Suprapubic skin (tissue), 4 donors: ENCODE data around the gene COX4I1. TPM values are rescaled to one million over a fixed set of nuclear protein-coding genes. Genes with fewer than 3 reads are reported as not detected.
A peak's percentile ranks its signal among the peaks of the same experiment; 100 is the strongest.

Experiments
- DNase-seq, 2 donors: peaks; one replicate each; pipeline ENCODE4 v3.0.0-alpha.2; 2019; ENCODE audit warnings: low spot score in 2 of 2
- H3K27ac ChIP-seq: fragments of 200-600 bp; sonication (generic); one replicate; pipeline ENCODE4 v1.5.1; 2019
- H3K27me3 ChIP-seq: fragments of 200-600 bp; sonication (generic); one replicate; pipeline ENCODE4 v1.5.1; 2019
- H3K36me3 ChIP-seq: fragments of 200-600 bp; sonication (generic); one replicate; pipeline ENCODE4 v1.5.1; 2019
- H3K4me1 ChIP-seq: fragments of 200-600 bp; sonication (generic); one replicate; pipeline ENCODE4 v1.5.1; 2019
- H3K4me3 ChIP-seq: fragments of 200-600 bp; sonication (generic); one replicate; pipeline ENCODE4 v1.5.1; 2019; ENCODE audit warnings: mild to moderate bottlenecking
- H3K9me3 ChIP-seq: fragments of 200-600 bp; sonication (generic); one replicate; pipeline ENCODE4 v1.5.1; 2019
- CTCF ChIP-seq, 2 donors: fragments of 200-600 bp in 1 of 2; fragments of 450-650 bp in 1 of 2; sonication (generic) in 1 of 2; IDR thresholded peaks; one replicate each; pipeline ENCODE4 v1.5.1; 2016 to 2019; ENCODE audit warnings: antibody characterized with exemption in 2 of 2, mild to moderate bottlenecking in 1 of 2, moderate library complexity in 1 of 2
- EP300 ChIP-seq: sonication (generic); formaldehyde crosslinking; IDR thresholded peaks from one replicate; pipeline ENCODE4 v1.6.1; 2017; ENCODE audit warnings: antibody characterized with exemption
- POLR2A ChIP-seq, 2 donors: fragments of 450-650 bp; IDR thresholded peaks; one replicate each; pipeline ENCODE4 v1.6.1; 2017; ENCODE audit warnings: antibody characterized with exemption in 2 of 2, mild to moderate bottlenecking in 2 of 2, moderate library complexity in 2 of 2
- POLR2AphosphoS5 ChIP-seq, 3 donors: sonication (generic); formaldehyde crosslinking; IDR thresholded peaks; one replicate each; pipeline ENCODE4 v1.6.1; 2017; ENCODE audit warnings: antibody characterized with exemption in 3 of 3
- WGBS: methylation state at CpG from one replicate; pipeline ENCODE4 v1.1.5; 2018; 5-methylcytosine and 5-hydroxymethylcytosine counted together
- total RNA-seq, 4 donors: library from RNA; depleted of rRNA; stranded (reverse); fragments of >200 nt; gene quantifications; one replicate each; pipeline ENCODE4 v1.1.0, GENCODE V29; 2016

COX4I1 gene
- total RNA-seq, 4 donors from 2014 or later: 369 to 505 (median 459) TPM

GRCh38 chr16:85798283-85798776 lies 1.2 kb upstream of the COX4I1 start:
- DNase-seq: no peak
- no peak for TF ChIP-seq CTCF (IDR thresholded peaks at IDR 0.05)
- TF ChIP-seq EP300: no peak
- no peak for TF ChIP-seq POLR2AphosphoS5 (IDR thresholded peaks at IDR 0.05)
- TF ChIP-seq POLR2A (IDR thresholded peaks at IDR 0.05): no peak
- peaks cover 43% of the 10 kb centered on the region for H3K36me3 ChIP-seq
- H3K4me3 ChIP-seq: peak overlapping the region; percentile 100
- H3K27me3 ChIP-seq: no peaks in the 10 kb centered on the region
- 38% methylated on average over 15 of the region's 17 CpGs for WGBS
- no peak overlapping the region for H3K27ac ChIP-seq
- H3K4me1 ChIP-seq: peaks cover 25% of the 10 kb centered on the region
- no peaks in the 10 kb centered on the region for H3K9me3 ChIP-seq

GRCh38 chr16:85798901-85799496 lies 496 bp upstream of the COX4I1 start:
- 2% methylated on average over 13 of the region's 51 CpGs for WGBS
- no peaks in the 10 kb centered on the region for H3K9me3 ChIP-seq
- H3K4me1 ChIP-seq: peaks cover 25% of the 10 kb centered on the region
- peaks cover 50% of the 10 kb centered on the region for H3K36me3 ChIP-seq
- H3K27ac ChIP-seq: peak overlapping the region; percentile 93
- peak in 1 of 2 donors; percentile 71 for DNase-seq
- TF ChIP-seq POLR2AphosphoS5 (IDR thresholded peaks at IDR 0.05) (no peak), POLR2A (IDR thresholded peaks at IDR 0.05) (no peak), CTCF (IDR thresholded peaks at IDR 0.05) (no peak), EP300 (no peak)
- H3K27me3 ChIP-seq: no peaks in the 10 kb centered on the region
- peak overlapping the region; percentile 100 for H3K4me3 ChIP-seq

- 8% methylated on average over 9 of the region's 9 CpGs for WGBS
- Histone ChIP-seq H3K4me3 (peak overlapping the region; percentile 100), H3K36me3 (peaks cover 52% of the 10 kb centered on the region), H3K4me1 (peaks cover 25% of the 10 kb centered on the region), H3K27ac (peak overlapping the region; percentile 93), H3K27me3 (no peaks in the 10 kb centered on the region), H3K9me3 (no peaks in the 10 kb centered on the region)
- DNase-seq: no peak
- TF ChIP-seq CTCF (IDR thresholded peaks at IDR 0.05) (no peak), EP300 (no peak), POLR2AphosphoS5 (IDR thresholded peaks at IDR 0.05) (no peak), POLR2A (IDR thresholded peaks at IDR 0.05) (no peak)
Measured at GRCh38 chr16:85800321-85800669, 800 bp downstream of the COX4I1 start.

GRCh38 chr16:85803570-85803969 lies 4.1 kb downstream of the COX4I1 start:
- DNase-seq: no peak
- no peak for TF ChIP-seq POLR2AphosphoS5 (IDR thresholded peaks at IDR 0.05)
- no peak for TF ChIP-seq CTCF (IDR thresholded peaks at IDR 0.05)
- no peak for TF ChIP-seq EP300
- no peak for TF ChIP-seq POLR2A (IDR thresholded peaks at IDR 0.05)
- H3K4me3 ChIP-seq: no peak overlapping the region
- H3K4me1 ChIP-seq: peaks cover 13% of the 10 kb centered on the region
- H3K27ac ChIP-seq: no peak overlapping the region
- no peaks in the 10 kb centered on the region for H3K27me3 ChIP-seq
- 75% methylated on average over 13 of the region's 14 CpGs for WGBS
- no peaks in the 10 kb centered on the region for H3K9me3 ChIP-seq
- H3K36me3 ChIP-seq: peaks cover 60% of the 10 kb centered on the region

GRCh38 chr16:85805442-85806045 lies 6.0 kb downstream of the COX4I1 start:
- Histone ChIP-seq H3K4me3 (no peak overlapping the region), H3K36me3 (peaks cover 60% of the 10 kb centered on the region), H3K27me3 (peaks cover 4% of the 10 kb centered on the region), H3K9me3 (no peaks in the 10 kb centered on the region), H3K4me1 (peaks cover 6% of the 10 kb centered on the region), H3K27ac (no peak overlapping the region)
- DNase-seq: no peak
- WGBS: 87% methylated on average over 17 of the region's 18 CpGs
- no peak for TF ChIP-seq POLR2AphosphoS5 (IDR thresholded peaks at IDR 0.05)
- TF ChIP-seq EP300: no peak
- TF ChIP-seq CTCF (IDR thresholded peaks at IDR 0.05): no peak
- TF ChIP-seq POLR2A (IDR thresholded peaks at IDR 0.05): no peak
